Measurements from ENCODE around the gene AMIGO3. TPM values are rescaled to one million over a fixed set of nuclear protein-coding genes. Genes with fewer than 3 reads are reported as not detected.
"Not testable (repeated sequence)": the region's sequence is repeated elsewhere in the genome, so short reads cannot be mapped to it uniquely, and the experiment has no call there.

AMIGO3 gene
- total RNA-seq, 2 donors from 2014 or later = not detected

DNA sequence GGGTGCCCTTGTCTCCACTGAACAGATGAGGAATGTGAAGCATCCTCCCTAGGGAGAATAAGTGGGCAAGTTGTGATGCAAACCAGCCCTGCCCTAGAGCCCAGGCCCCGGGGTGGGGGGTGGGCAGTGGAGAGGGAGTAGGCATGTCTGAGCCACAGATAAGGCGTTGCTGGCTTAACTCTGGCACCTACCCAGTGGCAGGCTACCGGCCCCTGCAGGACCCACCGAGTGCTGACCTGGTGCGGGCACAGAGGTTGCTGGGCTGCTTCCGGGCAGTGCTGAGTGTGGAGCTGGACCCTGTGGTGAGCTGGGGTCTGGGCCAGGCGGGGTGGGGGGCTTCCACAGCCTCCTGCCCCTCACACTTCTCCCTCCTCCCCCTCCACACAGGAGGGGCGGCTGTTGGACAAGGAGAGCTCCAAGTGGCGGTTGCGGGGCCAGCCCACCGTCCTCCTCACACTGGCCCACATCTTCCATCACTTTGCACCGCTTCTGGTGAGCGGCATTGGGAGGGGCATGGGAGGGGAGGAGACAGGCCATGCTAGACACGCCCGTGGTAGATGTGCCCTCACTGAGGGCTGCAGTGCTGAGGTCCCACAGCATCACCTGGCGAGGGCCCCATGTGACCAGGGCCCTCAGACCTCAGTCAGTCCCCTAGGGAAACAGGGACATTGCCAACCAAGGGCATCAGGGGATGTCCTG, 20.1 kb downstream of the AMIGO3 start:
- no peak for ATAC-seq
- intact Hi-C loops (cut with DNase I, micrococcal nuclease) = no loop called here
- no peak for DNase-seq

GRCh38 chr3:49695350-49696015, 24.0 kb downstream of the AMIGO3 start:
- intact Hi-C loops (cut with DNase I, micrococcal nuclease); DNase-seq: not testable (repeated sequence)
- peak; percentile 19 for ATAC-seq

GRCh38 chr3:49694409-49695070, 24.9 kb downstream of the AMIGO3 start:
- ATAC-seq; intact Hi-C loops (cut with DNase I, micrococcal nuclease); DNase-seq: not testable (repeated sequence)

DNA sequence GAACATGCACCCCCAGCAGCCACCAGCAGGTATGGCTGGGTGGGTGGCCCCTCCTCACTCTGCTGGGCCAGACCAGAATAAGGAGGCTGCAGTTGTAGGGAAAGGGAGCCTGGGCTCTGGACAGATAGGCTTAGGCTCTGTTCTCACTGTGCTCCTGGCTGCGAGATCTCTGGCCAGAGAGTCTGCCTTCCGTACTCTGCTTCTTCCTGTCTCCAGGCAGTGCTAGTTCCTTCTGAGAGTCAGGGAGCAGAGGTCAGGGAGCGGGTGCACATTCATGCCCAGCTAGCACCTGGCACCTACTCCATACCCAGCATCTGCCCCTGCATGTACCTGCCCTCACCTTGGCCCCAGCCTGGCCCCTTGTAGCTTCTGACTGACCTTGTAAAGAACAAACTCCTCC, 28.0 kb downstream of the AMIGO3 start:
- ATAC-seq = peak; percentile 55
- intact Hi-C loops (cut with DNase I, micrococcal nuclease); DNase-seq: not testable (repeated sequence)

GRCh38 chr3:49690856-49691255, 28.6 kb downstream of the AMIGO3 start:
- DNase-seq; intact Hi-C loops (cut with DNase I, micrococcal nuclease); ATAC-seq: not testable (repeated sequence)

DNA sequence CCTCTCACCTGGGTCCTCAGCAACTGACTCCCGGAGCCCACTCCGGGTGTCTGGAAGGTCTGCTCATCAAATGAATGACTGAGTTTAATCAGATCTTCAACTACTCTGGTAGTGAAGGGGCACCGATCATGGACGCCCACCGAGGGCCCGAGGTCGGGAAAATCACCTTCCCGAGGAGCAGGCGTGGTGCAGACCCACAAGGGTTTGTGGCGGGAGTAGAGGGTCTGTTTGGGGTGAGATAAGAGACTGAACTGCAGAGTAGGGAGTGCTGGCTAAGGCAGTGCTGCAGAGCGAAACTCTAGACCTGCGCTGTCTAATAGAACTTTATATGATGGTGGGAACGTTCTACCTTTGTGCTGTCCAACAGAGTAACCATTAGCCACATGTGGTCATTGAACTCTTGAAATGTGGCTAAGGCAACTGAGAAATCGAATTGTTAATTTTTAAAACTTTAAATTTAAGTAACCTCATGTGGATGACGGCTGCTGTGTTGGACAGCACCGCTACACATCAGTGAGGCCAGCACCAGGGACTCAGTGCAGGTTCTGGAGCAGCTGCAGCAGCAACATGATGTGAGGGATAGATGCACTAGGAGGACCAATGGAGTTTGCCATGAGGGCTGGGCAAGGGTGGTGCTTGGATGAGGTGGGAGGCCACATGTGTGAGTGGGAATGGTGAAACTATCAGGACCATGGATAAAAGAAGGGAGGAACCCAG, 29.4 kb downstream of the AMIGO3 start:
- intact Hi-C loops (cut with DNase I, micrococcal nuclease); DNase-seq; ATAC-seq: not testable (repeated sequence)

DNA sequence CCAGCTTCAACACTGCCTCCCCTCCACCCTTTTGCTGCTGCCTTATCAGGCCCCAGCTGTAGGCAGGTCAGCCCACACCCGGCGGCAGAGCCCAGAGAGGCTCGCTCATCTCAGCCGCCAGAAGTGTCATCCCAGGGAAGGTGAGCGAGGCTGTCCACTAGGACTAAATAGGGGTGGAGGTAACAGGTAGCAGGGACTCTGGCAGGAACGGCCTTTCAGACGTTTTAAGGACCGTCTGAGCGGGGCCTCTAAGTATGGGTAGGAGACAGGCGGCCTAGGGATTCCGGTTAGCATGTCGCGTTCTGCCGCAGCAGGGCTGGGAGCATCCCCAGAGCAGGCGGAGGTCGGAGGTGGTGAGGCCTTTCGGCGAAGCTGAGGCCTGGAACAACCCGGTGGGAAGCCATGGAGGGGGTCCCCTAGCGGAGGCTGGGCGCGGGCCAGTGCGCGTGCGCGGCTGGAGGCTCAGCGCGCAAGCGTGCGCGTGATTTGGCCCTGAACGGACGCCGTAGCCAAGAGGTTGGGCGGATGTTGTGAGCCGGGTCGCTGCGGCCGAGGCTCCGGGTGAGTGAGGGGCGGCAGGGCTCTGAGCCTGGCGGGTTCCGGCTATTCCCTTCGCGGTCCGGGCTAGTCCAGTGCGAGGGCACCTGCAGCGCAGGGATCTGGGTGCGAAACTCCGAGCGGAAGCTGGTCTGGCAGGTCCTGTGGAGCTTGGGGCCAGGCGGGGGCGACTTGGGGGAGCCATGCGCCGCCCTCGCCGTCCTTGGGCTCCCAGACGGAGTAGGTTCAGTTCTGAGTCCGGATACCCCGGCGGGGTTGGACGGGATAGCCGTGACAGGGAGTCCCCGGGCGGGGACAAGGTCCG, 30.2 kb downstream of the AMIGO3 start, which contains the start of the genes MST1 and RNF123:
Gene MST1 (minus strand): TSS at position 429 of the 862 bp plus-strand sequence. CDS start 783 bp downstream, outside the sequence.
Gene RNF123 (plus strand): TSS at position 512 of the 862 bp plus-strand sequence. CDS start 1,609 bp downstream, outside the sequence.
- ATAC-seq (peak; percentile 70), DNase-seq (peak; percentile 86 to 93)
- intact Hi-C loops (cut with DNase I, micrococcal nuclease) = no loop called here

DNA sequence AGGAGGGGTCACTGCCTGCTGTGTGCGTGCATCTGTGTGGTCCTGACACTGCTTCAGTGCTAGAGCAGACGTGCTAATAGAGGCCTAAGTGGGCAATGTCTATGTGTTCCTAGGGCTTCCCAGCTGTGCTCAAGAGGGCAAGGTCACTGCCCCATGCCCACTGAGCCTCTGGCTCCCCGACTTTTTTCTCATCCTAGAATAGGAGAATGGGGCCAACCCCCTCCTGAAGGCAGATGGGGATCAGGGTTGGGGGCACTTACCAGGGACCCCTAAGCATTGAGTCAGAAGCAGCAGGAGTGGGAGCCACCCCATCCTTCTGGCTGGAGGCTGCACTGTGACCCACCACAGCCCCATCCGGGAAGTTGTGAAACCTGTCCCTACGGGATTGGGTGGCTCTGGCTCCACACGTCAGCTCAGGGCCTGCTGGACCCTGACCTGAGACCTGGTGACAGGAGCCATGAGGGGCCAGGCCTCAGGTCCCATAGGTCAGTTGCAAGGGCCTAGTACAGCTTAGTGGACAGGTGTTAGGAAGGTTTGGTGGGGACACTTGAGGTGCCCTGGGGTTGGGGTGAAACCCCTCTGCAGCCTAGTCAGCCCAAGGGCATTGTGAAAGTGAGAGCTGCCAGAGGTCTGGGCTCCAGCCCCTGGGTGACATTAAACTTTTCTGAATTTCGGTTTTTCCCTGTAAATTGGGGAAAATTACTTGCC, 31.0 kb downstream of the AMIGO3 start:
- DNase-seq; intact Hi-C loops (cut with DNase I, micrococcal nuclease); ATAC-seq: not testable (repeated sequence)

- intact Hi-C loops (cut with DNase I, micrococcal nuclease); ATAC-seq: not testable (repeated sequence)
Measured at GRCh38 chr3:49687424-49687795, 32.1 kb downstream of the AMIGO3 start.

GRCh38 chr3:49686769-49687423, 32.6 kb downstream of the AMIGO3 start:
- peak; percentile 82 for DNase-seq
- ATAC-seq = peak; percentile 64

More at GRCh38 chr3:49687424-49687795, 32.1 kb downstream of the AMIGO3 start:
- DNase-seq = not testable (repeated sequence)

DNA sequence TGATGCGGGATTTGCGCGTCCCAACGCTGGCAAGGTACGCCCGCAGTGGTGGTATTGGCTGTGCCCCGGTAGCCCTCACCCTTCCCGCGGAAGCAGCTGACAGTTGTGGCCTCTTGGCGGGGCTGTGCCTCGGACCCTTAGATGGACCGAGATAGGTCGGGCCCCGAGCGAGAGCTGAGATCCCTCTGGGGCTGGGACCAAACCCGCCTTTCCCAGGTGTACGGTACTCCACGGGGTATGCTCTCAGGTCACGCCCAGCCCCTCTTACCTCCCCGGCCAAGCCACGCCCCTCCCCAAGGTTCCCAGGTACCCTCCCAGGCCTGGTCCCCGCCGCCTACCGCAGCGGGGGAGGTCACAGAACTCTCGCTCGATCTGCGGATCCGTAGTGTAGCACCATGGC, 33.1 kb downstream of the AMIGO3 start:
- ATAC-seq (peak; percentile 46), DNase-seq (peak; percentile 61 to 63)
- intact Hi-C loops (cut with DNase I, micrococcal nuclease) = not testable (repeated sequence)

More at GRCh38 chr3:49686769-49687423, 32.6 kb downstream of the AMIGO3 start:
- intact Hi-C loops (cut with DNase I, micrococcal nuclease) = not testable (repeated sequence)

GRCh38 chr3:49685846-49686245, 33.6 kb downstream of the AMIGO3 start:
- ATAC-seq; intact Hi-C loops (cut with DNase I, micrococcal nuclease); DNase-seq: not testable (repeated sequence)

GRCh38 chr3:49685103-49685502, 34.4 kb downstream of the AMIGO3 start:
- ATAC-seq; intact Hi-C loops (cut with DNase I, micrococcal nuclease); DNase-seq: not testable (repeated sequence)

DNA sequence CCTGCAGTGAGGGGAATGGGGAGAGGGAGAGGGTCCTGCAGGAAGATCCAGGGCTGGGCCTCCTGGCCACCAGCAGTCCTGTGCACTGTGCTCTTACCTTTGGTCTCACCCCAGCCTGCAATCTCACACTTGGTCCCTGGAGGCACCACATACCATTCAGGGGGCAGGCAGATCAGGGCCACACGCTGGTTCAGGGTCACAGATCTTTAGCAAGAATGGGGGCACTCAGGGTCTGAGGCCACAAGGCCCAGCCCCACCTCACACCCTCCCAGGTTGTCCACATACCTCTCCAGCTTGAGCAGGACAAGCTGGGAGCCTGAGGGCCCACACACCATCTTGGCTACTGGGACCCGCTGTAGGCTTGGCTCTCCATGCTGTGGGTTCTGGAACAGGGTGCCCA, 35.0 kb downstream of the AMIGO3 start:
- ATAC-seq; DNase-seq; intact Hi-C loops (cut with DNase I, micrococcal nuclease): not testable (repeated sequence)

GRCh38 chr3:49683162-49683561, 36.3 kb downstream of the AMIGO3 start:
- intact Hi-C loops (cut with DNase I, micrococcal nuclease) = no loop called here
- no peak for ATAC-seq
- DNase-seq = no peak

DNA sequence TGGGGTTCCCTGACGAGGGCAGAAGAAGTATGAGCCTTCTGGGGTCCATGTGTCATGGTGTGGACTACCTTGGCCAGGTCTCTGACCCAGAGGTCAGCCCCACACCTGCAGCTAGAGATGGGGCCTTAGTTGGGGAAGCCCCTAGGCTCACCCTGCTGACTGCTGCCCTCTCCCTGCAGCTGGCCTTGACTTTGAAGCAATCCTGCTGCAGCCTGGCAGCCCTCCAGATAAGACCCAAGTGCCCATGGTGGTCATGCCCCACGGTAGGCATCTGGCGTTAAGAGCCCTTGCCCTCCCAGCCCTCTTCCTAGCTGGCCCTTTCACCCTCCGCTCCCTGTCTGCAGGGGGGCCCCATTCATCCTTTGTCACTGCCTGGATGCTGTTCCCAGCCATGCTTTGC, 37.9 kb downstream of the AMIGO3 start:
- ATAC-seq (no peak), DNase-seq (no peak)
- intact Hi-C loops (cut with DNase I, micrococcal nuclease) = no loop called here

- intact Hi-C loops (cut with DNase I, micrococcal nuclease) = no loop called here
- ATAC-seq = no peak
- DNase-seq = no peak
Measured at GRCh38 chr3:49681232-49681522, 38.3 kb downstream of the AMIGO3 start.

All from left colon (tissue), 2 donors.